K562 (cell line): ENCODE results near the gene AIPL1.

Experiments
- CEBPB ChIP-seq: fragments of 450-650 bp; IDR thresholded peaks from 2 replicates; pipeline ENCODE4 v1.6.1; 2016; ENCODE audit warnings: missing genetic modification characterization, missing compliant biosample characterization
- ZBTB8A ChIP-seq: fragments of 450-650 bp; IDR thresholded peaks from 2 replicates; pipeline ENCODE4 v1.6.1; 2018; ENCODE audit warnings: mild to moderate bottlenecking, moderate library complexity; ENCODE audit not compliant: partially characterized antibody

DNA sequence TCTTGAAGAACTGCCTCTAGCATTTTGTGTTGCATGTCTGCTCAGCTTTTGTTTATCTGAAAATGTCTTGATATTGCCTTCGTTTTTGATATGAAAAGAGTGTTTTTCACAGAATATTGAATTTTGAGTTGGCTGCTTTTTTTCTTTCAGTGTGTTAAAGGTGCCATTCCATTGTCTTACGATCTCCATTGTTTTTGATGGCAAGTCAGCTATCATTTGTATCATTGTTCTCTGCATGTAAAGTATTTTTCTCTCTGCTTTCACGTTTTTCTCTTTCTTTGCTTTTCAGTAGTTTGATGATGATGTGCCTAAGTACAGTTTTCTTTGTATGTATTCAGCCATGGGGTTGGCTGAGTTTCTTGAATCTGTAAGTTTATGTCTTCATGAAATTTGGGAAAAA lies 57.0 kb downstream of the AIPL1 start:
- TF ChIP-seq CEBPB (tag) (no peak), ZBTB8A (no peak)
